GM21423 (cell line): ENCODE measurements around the gene PPP1R9A.

Experiments
- ATAC-seq: cut with Tn5 transposase; IDR thresholded peaks from one replicate; pipeline ENCODE4 v1.9.1; 2021; ENCODE audit warnings: mild to moderate bottlenecking, moderate library complexity; ENCODE audit not compliant: unreplicated experiment

Gene PPP1R9A

GRCh38 chr7:94907026-94907810, at the start of gene PPP1R9A:
PPP1R9A (plus strand) TSS chr7:94907594; CDS start chr7:94910114, 2,520 bp downstream.
- no peak for ATAC-seq

GRCh38 chr7:94871132-94871531, 36.3 kb upstream of the PPP1R9A start:
- no peak for ATAC-seq

GRCh38 chr7:94873239-94873638, 34.2 kb upstream of the PPP1R9A start:
- ATAC-seq, result no peak

DNA sequence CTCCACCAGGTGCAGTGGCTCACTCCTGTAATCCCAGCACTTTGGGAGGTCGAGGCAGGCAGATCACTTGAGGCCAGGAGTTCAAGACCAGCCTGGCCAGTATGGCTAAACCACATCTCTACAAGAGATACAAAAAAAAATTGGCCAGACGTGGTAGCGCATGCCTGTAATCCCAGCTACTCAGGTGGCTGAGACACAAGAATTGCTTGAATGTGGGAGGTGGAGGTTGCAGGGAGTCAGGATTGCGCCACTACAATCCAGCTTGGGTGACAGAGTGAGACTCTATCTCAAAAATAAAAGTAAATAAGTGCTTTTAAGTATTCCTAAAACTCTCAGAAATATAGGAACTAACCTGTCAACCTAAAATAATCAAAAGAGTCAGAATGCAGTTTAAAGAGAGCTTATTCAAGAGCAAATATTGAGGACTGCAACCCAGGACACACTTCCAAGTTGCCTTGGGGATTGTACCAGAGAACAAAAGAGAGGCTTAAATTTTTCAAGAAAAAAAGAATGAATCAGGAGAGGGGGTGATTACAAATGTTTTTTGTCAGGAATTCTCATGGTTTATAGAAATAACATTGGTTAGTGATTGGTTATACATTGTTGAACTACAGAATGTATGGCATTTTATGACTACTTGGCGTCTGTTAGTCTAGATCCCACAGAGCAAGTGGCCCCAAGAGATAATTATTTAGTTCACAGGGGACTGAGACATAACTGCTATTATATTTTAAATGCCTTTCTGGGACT, 33.2 kb upstream of the PPP1R9A start:
- ATAC-seq, result no peak

DNA sequence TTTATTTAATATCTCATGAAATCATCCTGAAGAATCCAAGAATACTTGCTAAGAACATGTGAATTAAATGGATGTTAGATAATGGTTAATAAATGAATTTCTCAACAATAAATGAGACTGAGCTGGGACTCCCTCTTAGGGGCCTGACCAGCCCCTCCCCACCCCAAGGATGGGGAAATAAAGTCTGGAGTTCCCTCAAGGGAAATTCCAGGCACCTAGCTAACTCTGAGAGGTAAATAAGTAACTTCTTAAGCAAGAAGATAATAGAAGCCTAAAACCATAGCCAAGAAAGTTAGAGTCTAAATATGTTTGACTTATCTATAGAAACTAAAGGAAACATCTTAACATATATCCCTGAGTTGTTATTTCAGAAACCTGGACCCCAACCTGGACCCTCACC, 32.2 kb upstream of the PPP1R9A start:
- ATAC-seq, result no peak

DNA sequence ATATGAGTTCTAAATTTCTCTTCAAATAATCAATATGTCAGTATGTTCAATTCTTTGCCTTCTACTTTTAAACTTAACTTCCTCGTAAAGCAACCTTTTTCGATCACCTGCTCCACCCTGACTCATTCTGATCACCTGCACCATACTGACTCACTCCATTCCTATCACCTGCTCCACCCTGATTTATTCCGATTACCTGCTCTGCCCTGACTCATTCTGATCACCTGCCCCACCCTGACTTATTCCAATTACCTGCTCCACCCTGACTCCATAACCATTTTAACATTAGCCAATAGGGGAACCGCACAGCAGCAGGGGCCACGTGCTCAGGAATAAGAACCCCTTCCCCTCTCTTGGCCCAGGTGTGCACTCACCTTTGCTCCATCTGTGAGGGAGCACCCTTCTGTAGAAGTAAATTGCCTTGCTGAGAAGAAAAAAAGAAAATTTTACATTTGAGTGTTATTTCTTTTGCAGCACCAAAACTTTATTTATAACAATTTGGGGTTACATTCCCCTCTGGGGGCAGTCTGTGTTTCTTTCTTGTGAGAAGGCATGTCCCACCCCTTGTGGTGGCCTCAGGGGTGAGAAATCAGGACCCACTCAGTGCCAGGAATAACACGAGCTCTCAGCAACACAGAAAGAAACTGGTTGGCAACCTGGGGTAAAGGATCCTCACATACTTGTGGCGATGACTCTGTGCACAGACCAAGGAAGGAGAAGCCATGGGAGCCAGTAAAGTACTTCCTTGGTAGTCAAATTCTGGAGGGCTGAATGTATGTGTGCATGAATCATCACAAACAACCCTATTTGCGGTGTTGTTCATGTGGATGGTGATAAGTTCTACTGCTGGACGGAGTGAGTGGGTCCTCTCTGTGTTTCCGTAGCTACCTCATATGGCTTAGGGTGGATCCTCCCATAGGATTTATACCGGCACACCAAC, 29.4 kb upstream of the PPP1R9A start:
- no peak for ATAC-seq

- no peak for ATAC-seq
Observed at GRCh38 chr7:94882891-94883290, 24.5 kb upstream of the PPP1R9A start.

- no peak for ATAC-seq
Observed at GRCh38 chr7:94883616-94884015, 23.8 kb upstream of the PPP1R9A start.

- ATAC-seq, result no peak
Observed at GRCh38 chr7:94888551-94888950, 18.8 kb upstream of the PPP1R9A start.

DNA sequence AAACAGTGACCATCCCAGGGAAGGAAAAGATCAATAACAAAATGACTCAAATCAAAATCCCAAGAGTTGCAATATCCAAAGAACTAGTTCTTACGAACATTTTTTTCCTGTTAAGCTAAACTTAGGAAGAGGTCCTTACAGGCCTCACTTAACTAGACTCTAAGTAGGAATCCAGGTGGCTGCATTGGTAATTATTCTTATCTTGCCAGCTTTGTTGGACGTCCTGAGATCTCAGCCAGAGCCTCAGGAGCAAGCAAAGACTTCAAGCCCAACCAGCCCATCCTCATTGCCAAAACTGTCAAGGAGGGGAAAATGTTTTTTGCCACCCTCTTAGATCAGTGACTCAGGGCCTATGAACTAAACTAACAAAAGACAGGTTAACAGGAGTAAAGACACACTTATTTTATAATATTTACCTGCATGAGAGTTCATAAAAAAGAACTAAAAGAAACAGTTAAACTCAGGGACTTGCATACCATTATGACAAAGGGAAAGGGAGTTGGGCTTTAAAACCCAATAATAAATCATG, 18.3 kb upstream of the PPP1R9A start:
- ATAC-seq, result no peak

DNA sequence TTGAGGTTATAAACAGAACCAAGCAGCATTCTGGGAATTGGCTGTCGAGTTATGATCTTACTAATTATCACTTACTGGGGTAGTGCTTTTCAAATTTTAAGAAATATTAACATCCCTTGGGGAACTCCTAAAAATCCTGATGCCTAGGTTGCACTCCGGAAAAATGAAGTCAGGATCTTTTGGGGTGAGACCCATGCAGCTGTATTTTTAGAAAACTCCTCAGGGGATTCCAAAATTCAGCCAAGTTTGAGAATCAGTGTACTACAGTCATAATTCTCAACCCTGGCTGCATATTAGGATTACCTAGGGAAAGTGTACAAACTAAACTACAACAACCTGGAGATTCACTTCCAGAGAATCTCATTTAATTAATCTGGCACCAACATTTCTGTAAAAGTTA, 17.2 kb upstream of the PPP1R9A start:
- no peak for ATAC-seq

GRCh38 chr7:94893661-94894060, 13.7 kb upstream of the PPP1R9A start:
- ATAC-seq, result no peak

GRCh38 chr7:94897541-94897940, 9.9 kb upstream of the PPP1R9A start:
- ATAC-seq, result no peak

DNA sequence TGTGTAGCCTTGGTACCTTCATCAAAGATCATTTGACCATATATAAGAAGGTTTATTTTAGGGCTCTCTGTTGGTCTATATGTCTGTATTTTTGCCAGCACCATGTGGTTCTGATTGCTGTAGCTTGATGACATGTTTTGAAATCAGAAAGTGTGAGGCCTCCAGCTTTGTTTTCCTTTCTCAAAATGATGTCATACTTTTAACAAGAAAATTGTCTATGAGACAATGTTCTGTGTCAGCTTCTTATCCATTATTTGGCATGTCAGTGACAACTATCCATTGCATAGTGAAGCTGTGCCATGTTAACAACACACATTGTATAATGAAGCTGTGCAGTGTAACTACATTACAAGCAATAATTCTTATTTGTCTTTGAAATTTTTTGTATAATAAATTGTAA, 9.1 kb upstream of the PPP1R9A start:
- no peak for ATAC-seq

GRCh38 chr7:94901981-94902380, 5.4 kb upstream of the PPP1R9A start:
- ATAC-seq, result no peak

GRCh38 chr7:94903971-94904370, 3.4 kb upstream of the PPP1R9A start:
- no peak for ATAC-seq

DNA sequence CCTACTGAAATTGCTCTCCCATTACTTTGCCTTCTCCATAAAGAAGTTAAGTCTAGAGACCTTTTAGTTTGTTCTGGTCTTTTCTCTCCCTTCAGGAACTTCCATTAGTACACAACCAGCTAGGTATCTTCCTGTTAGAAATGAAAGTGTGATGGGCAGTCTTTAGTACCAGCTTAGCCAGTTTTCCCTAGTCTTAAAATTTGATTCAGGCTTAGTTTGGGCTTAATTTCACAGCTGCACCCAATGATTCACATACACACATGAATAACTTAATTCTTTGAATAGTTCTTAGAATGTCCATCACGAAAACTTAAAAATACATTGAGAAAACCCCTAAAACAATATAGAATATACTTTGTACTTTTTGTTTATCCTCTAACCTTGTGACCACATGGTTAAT, 2.4 kb upstream of the PPP1R9A start:
- ATAC-seq, result no peak

- ATAC-seq, result no peak
Observed at GRCh38 chr7:94906065-94906851, 1.1 kb upstream of the PPP1R9A start.

GRCh38 chr7:94907811-94908322, 473 bp downstream of the PPP1R9A start:
- no peak for ATAC-seq
